K562 (cell line): Measurements from ENCODE around the gene SOWAHD. TPM values are rescaled to one million over a fixed set of nuclear protein-coding genes. Genes with fewer than 3 reads are reported as not detected.

Experiments
- BRF2 ChIP-seq: IDR thresholded peaks from 3 replicates; pipeline ENCODE4 v1.6.1; 2011; ENCODE audit warnings: borderline replicate concordance, mild to moderate bottlenecking; ENCODE audit not compliant: insufficient read length, insufficient read depth
- HSF4 ChIP-seq: fragments of 250-450 bp; sonication (Bioruptor Pico); IDR thresholded peaks from 2 replicates; pipeline ENCODE4 v2.1.2; 2022; ENCODE audit warnings: mild to moderate bottlenecking, moderate library complexity, borderline replicate concordance
- KLF1 ChIP-seq: fragments of 450-650 bp; IDR thresholded peaks from 2 replicates; pipeline ENCODE4 v1.6.1; 2016; ENCODE audit warnings: missing genetic modification characterization, missing compliant biosample characterization
- MEIS2 ChIP-seq: fragments of 450-650 bp; IDR thresholded peaks from 2 replicates; pipeline ENCODE4 v1.6.1; 2014; ENCODE audit warnings: mild to moderate bottlenecking; ENCODE audit not compliant: partially characterized antibody
- MYNN ChIP-seq, 2 experiments: sonication (generic); formaldehyde crosslinking in 1 of 2; IDR thresholded peaks; 2 replicates each; pipeline versions ENCODE4 v1.5.0 to v1.6.1; 2016 to 2020; ENCODE audit warnings: antibody characterized with exemption in 1 of 2, missing genetic modification reagents in 1 of 2
- PML ChIP-seq: IDR thresholded peaks from 2 replicates; pipeline ENCODE4 v1.6.1; 2012; ENCODE audit warnings: low read length, inconsistent platforms
- RAD51 ChIP-seq: fragments of 450-650 bp; IDR thresholded peaks from 2 replicates; pipeline ENCODE4 v1.7.1; 2016; ENCODE audit warnings: low read depth, mild to moderate bottlenecking, borderline replicate concordance
- RBBP5 ChIP-seq: fragments of 200-600 bp; sonication (generic); IDR thresholded peaks from 2 replicates; pipeline ENCODE4 v1.6.1; 2012; ENCODE audit warnings: borderline replicate concordance, mild to moderate bottlenecking, low read length, control low read depth, inconsistent platforms; ENCODE audit not compliant: insufficient read depth, poor library complexity, severe bottlenecking
- RFX5 ChIP-seq: IDR thresholded peaks from 2 replicates; pipeline ENCODE4 v1.6.1; 2011; ENCODE audit warnings: low read depth, mild to moderate bottlenecking, improper control_type of control experiment, low read length
- ZNF232 ChIP-seq: sonication (generic); formaldehyde crosslinking; IDR thresholded peaks from 2 replicates; pipeline ENCODE4 v1.8.0; 2022; ENCODE audit warnings: mild to moderate bottlenecking, missing genetic modification reagents
- ZNF551 ChIP-seq: fragments of 250-450 bp; sonication (Bioruptor Pico); IDR thresholded peaks from 2 replicates; pipeline ENCODE4 v1.5.0; 2021; ENCODE audit warnings: mild to moderate bottlenecking, moderate library complexity
- polyA plus RNA-seq, 8 experiments: library from polyadenylated mRNA; depleted of rRNA in 4 of 8; stranded (reverse) in 5 of 8; unstranded in 3 of 8; fragments of >200 nt; fragmentation: Nextera tagmentation in 2 of 8; fragmentation: Illumina TruSeq in 1 of 8; extraction: Ambion mirVana in 2 of 8; extraction: Trizol in 1 of 8; gene quantifications; 2 replicates each; pipeline versions ENCODE4 v1.2.1 to v1.2.3, GENCODE V29; 2011 to 2014; ENCODE audit warnings: inconsistent platforms in 1 of 8, missing spikeins in 1 of 8
- total RNA-seq, 7 experiments: library from RNA; depleted of rRNA in 6 of 7; stranded (reverse); fragments of >200 nt in 6 of 7; fragmentation: Illumina TruSeq in 2 of 7; extraction: Trizol in 2 of 7; gene quantifications; 2 replicates each; pipeline versions ENCODE4 v1.2.1 to v1.2.3, GENCODE V29; 2011 to 2021; ENCODE audit warnings: low replicate concordance in 1 of 7
- TF ChIP-seq, protein P1 (sequence below): fragments of 200-600 bp; sonication (generic); IDR thresholded peaks from one replicate; pipeline ENCODE4 v1.6.1; 2012; ENCODE audit warnings: mild to moderate bottlenecking, low read depth, low read length, inconsistent platforms
- TF ChIP-seq, protein P2 (sequence below): sonication (generic); formaldehyde crosslinking; IDR thresholded peaks from 2 replicates; pipeline ENCODE4 v1.8.1; 2023; ENCODE audit warnings: mild to moderate bottlenecking, missing genetic modification reagents

The SOWAHD gene
- total and polyA plus RNA-seq, 9 of the 15 experiments (the other 6 are each of a cell fraction or from before 2014, with no cell fraction given) = 0.13 to 0.29 TPM; not detected in 7

DNA sequence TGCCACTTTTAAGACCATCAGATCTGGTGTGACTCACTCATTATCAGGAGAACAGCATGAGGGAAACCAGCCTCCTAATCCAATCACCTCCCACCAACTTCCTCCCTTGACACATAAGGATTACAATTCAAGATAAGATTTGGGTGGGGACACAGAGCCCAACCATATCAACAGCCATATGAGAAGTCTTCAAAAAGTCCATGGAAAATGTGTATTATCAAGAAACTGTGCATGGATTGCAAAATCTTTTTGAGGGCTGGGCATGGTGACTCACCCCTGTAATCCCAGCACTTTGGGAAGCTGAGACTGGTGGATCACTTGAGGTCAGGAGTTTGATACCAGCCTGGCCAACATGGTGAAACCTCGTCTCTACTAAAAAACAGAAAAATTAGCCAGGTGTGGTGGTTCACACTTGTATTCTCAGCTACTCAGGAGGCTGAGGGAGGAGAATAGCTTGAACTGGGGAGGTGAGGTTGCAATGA, 50.8 kb downstream of the SOWAHD start (continued):
- TF ChIP-seq ZNF551 (CRISPR knock-in tag) = no peak
- TF ChIP-seq KLF1 (tag) = 0 out of 2 replicates have a peak, but pooled peaks have one; percentile 33
- TF ChIP-seq, protein P1, sequence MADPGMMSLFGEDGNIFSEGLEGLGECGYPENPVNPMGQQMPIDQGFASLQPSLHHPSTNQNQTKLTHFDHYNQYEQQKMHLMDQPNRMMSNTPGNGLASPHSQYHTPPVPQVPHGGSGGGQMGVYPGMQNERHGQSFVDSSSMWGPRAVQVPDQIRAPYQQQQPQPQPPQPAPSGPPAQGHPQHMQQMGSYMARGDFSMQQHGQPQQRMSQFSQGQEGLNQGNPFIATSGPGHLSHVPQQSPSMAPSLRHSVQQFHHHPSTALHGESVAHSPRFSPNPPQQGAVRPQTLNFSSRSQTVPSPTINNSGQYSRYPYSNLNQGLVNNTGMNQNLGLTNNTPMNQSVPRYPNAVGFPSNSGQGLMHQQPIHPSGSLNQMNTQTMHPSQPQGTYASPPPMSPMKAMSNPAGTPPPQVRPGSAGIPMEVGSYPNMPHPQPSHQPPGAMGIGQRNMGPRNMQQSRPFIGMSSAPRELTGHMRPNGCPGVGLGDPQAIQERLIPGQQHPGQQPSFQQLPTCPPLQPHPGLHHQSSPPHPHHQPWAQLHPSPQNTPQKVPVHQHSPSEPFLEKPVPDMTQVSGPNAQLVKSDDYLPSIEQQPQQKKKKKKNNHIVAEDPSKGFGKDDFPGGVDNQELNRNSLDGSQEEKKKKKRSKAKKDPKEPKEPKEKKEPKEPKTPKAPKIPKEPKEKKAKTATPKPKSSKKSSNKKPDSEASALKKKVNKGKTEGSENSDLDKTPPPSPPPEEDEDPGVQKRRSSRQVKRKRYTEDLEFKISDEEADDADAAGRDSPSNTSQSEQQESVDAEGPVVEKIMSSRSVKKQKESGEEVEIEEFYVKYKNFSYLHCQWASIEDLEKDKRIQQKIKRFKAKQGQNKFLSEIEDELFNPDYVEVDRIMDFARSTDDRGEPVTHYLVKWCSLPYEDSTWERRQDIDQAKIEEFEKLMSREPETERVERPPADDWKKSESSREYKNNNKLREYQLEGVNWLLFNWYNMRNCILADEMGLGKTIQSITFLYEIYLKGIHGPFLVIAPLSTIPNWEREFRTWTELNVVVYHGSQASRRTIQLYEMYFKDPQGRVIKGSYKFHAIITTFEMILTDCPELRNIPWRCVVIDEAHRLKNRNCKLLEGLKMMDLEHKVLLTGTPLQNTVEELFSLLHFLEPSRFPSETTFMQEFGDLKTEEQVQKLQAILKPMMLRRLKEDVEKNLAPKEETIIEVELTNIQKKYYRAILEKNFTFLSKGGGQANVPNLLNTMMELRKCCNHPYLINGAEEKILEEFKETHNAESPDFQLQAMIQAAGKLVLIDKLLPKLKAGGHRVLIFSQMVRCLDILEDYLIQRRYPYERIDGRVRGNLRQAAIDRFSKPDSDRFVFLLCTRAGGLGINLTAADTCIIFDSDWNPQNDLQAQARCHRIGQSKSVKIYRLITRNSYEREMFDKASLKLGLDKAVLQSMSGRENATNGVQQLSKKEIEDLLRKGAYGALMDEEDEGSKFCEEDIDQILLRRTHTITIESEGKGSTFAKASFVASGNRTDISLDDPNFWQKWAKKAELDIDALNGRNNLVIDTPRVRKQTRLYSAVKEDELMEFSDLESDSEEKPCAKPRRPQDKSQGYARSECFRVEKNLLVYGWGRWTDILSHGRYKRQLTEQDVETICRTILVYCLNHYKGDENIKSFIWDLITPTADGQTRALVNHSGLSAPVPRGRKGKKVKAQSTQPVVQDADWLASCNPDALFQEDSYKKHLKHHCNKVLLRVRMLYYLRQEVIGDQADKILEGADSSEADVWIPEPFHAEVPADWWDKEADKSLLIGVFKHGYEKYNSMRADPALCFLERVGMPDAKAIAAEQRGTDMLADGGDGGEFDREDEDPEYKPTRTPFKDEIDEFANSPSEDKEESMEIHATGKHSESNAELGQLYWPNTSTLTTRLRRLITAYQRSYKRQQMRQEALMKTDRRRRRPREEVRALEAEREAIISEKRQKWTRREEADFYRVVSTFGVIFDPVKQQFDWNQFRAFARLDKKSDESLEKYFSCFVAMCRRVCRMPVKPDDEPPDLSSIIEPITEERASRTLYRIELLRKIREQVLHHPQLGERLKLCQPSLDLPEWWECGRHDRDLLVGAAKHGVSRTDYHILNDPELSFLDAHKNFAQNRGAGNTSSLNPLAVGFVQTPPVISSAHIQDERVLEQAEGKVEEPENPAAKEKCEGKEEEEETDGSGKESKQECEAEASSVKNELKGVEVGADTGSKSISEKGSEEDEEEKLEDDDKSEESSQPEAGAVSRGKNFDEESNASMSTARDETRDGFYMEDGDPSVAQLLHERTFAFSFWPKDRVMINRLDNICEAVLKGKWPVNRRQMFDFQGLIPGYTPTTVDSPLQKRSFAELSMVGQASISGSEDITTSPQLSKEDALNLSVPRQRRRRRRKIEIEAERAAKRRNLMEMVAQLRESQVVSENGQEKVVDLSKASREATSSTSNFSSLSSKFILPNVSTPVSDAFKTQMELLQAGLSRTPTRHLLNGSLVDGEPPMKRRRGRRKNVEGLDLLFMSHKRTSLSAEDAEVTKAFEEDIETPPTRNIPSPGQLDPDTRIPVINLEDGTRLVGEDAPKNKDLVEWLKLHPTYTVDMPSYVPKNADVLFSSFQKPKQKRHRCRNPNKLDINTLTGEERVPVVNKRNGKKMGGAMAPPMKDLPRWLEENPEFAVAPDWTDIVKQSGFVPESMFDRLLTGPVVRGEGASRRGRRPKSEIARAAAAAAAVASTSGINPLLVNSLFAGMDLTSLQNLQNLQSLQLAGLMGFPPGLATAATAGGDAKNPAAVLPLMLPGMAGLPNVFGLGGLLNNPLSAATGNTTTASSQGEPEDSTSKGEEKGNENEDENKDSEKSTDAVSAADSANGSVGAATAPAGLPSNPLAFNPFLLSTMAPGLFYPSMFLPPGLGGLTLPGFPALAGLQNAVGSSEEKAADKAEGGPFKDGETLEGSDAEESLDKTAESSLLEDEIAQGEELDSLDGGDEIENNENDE = no peak
- no peak for TF ChIP-seq ZNF232 (CRISPR knock-in tag)
- TF ChIP-seq BRF2 = no peak
- TF ChIP-seq MEIS2 = peak; percentile 85
- TF ChIP-seq MYNN (IDR thresholded peaks at IDR 0.05) = no peak
- TF ChIP-seq MYNN (CRISPR knock-in tag; IDR thresholded peaks at IDR 0.05) = no peak
- TF ChIP-seq, protein P2, sequence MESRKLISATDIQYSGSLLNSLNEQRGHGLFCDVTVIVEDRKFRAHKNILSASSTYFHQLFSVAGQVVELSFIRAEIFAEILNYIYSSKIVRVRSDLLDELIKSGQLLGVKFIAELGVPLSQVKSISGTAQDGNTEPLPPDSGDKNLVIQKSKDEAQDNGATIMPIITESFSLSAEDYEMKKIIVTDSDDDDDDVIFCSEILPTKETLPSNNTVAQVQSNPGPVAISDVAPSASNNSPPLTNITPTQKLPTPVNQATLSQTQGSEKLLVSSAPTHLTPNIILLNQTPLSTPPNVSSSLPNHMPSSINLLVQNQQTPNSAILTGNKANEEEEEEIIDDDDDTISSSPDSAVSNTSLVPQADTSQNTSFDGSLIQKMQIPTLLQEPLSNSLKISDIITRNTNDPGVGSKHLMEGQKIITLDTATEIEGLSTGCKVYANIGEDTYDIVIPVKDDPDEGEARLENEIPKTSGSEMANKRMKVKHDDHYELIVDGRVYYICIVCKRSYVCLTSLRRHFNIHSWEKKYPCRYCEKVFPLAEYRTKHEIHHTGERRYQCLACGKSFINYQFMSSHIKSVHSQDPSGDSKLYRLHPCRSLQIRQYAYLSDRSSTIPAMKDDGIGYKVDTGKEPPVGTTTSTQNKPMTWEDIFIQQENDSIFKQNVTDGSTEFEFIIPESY (CRISPR knock-in tag) = 0 out of 2 replicates have a peak, but pooled peaks have one; percentile 23
- peak; percentile 28; the same call in 1 of the 2 replicates for TF ChIP-seq RAD51
- TF ChIP-seq RFX5 = no peak
- TF ChIP-seq RBBP5 = no peak
- TF ChIP-seq PML = peak; percentile 69; the same call in 1 of the 2 replicates
- no peak for TF ChIP-seq HSF4 (CRISPR knock-in tag)
